ENCODE measurements around the gene PRKD1.

The PRKD1 gene

DNA sequence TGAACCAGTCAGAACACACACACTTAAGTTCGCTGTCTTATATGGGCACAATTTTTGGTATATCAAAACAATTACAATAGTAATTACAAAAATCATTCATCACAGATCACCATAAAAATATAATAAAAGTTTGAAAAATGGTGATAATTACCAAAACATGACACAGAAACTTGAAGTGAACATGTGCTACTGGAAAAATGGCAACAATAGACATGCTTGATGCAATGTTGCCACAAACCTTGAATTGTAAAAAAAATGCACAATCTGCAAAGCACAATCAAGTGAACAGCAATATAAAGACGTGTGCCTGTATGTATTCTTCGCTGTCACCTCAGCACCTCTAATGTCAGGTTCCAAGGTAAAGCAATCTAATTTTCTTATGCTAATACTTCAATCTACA lies 117.6 kb downstream of the PRKD1 start:
- no peak overlapping the region for H3K27ac Mint-ChIP-seq
- no peaks in the 10 kb centered on the region for H3K27me3 Mint-ChIP-seq
- peaks cover 19% of the 10 kb centered on the region for H3K9me3 Mint-ChIP-seq
- intact Hi-C loops (cut with micrococcal nuclease), result no loop called here
- no peaks in the 10 kb centered on the region for H3K36me3 Mint-ChIP-seq (ENCODE audit: low read depth)
- no peak overlapping the region for H3K4me3 Mint-ChIP-seq
- no peaks in the 10 kb centered on the region for H3K4me1 Mint-ChIP-seq (ENCODE audit: low read depth)

DNA sequence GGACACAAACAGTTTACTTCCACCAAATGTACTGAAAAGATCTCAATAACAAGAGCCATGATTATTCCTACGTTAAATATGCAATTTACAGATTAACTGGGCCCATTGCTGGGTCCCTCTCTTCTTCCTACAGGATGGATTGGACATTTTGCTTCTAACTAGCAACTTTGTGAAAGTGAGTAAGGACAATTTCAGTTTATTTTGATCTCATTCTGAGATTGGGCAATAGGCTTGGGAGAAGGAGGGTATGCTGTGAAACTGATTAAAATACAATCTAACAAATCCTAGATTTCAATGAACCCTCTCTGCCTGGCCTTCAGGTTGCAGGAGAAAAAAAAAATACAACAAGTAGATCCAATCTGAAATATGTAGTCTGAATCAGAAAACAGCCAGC lies 121.5 kb downstream of the PRKD1 start:
- Mint-ChIP-seq H3K27ac (no peak overlapping the region), H3K36me3 (ENCODE audit: low read depth) (no peaks in the 10 kb centered on the region), H3K4me3 (no peak overlapping the region), H3K27me3 (no peaks in the 10 kb centered on the region), H3K4me1 (ENCODE audit: low read depth) (no peaks in the 10 kb centered on the region), H3K9me3 (peaks cover 9% of the 10 kb centered on the region)
- intact Hi-C loops (cut with micrococcal nuclease), result no loop called here

DNA sequence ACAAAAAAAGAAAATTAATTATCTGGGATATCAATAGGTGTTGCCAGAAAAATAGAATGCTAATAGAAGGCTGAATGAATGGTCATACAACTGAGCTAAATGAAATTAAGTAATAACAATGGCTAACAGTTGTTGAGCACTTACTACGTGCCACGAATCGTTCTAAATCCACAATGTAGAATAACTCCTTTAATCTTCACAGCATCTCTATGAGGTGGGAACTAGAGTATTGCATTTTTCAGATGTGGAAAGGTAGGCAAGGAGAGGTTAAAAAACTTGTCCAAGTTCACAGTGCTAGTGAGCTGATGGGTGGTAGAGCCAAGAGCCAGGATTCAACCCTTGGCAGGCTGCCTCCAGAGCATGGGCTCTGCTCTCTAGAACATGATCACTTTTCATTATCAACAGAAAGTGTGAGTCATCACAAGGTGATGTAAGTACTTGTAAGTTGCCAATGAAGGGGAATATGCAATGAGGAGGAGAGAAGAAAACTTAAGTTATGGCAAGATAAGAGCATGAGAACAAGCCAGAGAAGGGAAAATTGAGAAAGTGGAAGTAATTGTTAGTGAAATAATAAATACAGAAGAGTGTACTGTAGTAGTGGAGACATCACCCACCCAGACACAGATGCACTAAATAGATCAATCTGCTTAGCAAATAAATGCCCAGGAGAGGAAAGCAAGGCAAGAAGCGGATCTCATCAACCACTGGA lies 122.1 kb downstream of the PRKD1 start:
- Mint-ChIP-seq H3K4me1 (ENCODE audit: low read depth) (no peaks in the 10 kb centered on the region), H3K27me3 (no peaks in the 10 kb centered on the region), H3K36me3 (ENCODE audit: low read depth) (no peaks in the 10 kb centered on the region), H3K27ac (no peak overlapping the region), H3K9me3 (peaks cover 9% of the 10 kb centered on the region), H3K4me3 (no peak overlapping the region)
- intact Hi-C loops (cut with micrococcal nuclease), result no loop called here

DNA sequence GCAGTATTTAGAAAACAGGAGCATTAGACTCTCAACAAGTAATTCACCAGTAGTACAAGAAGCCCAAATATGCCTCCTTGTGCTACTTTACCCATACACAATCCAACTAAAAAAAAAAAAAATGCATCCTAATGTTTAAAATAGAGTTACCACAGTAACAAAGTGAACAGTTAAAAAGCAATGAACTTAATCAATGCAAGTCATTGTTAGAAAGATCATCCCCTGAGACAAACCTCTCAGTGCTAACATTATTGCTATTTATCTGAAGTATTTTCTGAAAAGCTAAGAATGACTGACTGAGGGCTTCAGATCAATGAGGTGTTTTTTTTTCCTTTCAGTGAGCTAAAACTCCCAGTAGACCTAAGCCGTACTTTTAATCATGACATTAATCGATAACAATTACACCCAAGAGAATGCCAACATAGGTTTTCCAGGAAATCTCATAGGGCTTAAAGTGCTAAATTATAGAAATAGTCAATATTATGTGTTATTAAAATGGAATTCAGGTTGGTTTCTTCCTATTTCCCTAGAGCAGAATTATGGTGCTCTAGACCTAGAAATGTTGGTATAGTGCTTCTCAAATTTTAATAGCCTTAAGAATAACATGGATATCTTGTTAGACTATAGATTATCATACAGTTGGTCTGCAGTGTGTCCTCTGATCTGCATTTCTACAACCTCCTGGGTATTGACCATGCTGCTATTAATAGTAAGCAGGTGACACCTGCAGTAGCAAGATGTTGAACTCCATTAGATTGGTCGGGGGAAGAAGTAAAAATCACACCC lies 123.0 kb downstream of the PRKD1 start:
- Mint-ChIP-seq H3K27ac (no peak overlapping the region), H3K36me3 (ENCODE audit: low read depth) (no peaks in the 10 kb centered on the region), H3K9me3 (peaks cover 9% of the 10 kb centered on the region), H3K4me3 (no peak overlapping the region), H3K4me1 (ENCODE audit: low read depth) (no peaks in the 10 kb centered on the region), H3K27me3 (no peaks in the 10 kb centered on the region)
- intact Hi-C loops (cut with micrococcal nuclease), result no loop called here

DNA sequence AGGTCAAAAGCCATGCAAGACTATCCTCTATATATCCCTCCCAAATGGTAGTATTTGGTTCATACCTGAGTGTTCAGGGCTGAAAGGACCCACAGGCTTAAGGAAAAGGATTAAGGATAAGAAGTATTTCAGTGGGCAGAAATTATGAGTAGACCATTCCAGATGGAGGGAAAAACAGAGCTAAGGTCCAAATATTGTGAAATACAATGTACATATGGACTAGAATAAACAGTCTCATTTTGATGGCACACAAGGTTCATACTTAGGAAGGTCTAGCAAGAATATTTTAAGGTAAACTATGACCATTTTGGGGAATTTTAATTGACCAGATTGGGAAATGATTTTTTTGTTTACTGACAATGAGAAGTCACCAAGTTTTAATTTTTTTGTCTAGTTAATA lies 124.6 kb downstream of the PRKD1 start:
- H3K4me1 Mint-ChIP-seq (ENCODE audit: low read depth), result no peaks in the 10 kb centered on the region
- intact Hi-C loops (cut with micrococcal nuclease), result no loop called here

DNA sequence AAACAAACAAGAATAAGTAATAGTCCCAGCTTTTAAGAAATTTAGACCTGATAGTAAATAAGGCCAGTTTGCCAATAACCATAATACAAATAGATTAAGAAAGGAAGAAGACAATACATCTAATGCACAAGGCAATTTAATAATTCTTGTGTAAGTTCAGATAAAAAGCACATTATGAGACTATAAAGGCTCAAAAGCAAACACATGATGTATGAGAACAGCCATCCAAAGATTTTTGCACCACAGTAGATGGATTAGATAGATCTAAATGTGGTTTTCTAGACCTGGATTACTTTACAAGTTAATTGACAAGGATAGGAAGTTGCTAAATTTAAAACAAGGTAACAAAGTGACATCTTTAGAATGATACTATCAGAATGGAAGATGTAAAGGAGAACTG lies 125.4 kb downstream of the PRKD1 start:
- H3K27ac Mint-ChIP-seq, result no peak overlapping the region
- H3K27me3 Mint-ChIP-seq, result no peaks in the 10 kb centered on the region
- peaks cover 9% of the 10 kb centered on the region for H3K9me3 Mint-ChIP-seq
- no peaks in the 10 kb centered on the region for H3K36me3 Mint-ChIP-seq (ENCODE audit: low read depth)
- H3K4me1 Mint-ChIP-seq (ENCODE audit: low read depth), result no peaks in the 10 kb centered on the region
- intact Hi-C loops (cut with micrococcal nuclease), result no loop called here
- H3K4me3 Mint-ChIP-seq, result no peak overlapping the region

More for the DNA sequence above, 124.6 kb downstream of the PRKD1 start:
- Mint-ChIP-seq H3K27me3 (no peaks in the 10 kb centered on the region), H3K27ac (no peak overlapping the region), H3K36me3 (ENCODE audit: low read depth) (no peaks in the 10 kb centered on the region), H3K9me3 (peaks cover 9% of the 10 kb centered on the region), H3K4me3 (no peak overlapping the region)

DNA sequence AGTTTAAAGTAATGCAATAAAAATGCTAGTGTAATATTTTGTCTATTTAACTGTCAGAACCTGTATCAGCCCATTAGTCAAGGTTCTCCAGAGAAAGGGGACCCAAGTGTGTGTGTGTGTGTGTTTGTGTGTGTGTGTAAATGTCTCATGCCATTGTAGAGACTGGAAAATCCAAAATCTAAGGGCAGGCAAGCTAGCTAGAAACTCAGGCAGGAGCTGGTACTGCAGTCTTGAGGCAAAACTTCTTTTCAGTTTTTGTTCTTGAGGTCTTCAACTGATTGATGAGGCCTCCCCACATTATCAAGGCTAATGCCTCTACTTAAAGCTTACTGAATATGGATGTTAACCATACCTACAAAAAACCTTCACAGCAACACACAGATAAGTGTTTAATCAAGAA lies 126.7 kb downstream of the PRKD1 start:
- Mint-ChIP-seq H3K27ac (no peak overlapping the region), H3K4me1 (ENCODE audit: low read depth) (no peaks in the 10 kb centered on the region), H3K27me3 (no peaks in the 10 kb centered on the region), H3K36me3 (ENCODE audit: low read depth) (no peaks in the 10 kb centered on the region), H3K4me3 (no peak overlapping the region), H3K9me3 (peaks cover 15% of the 10 kb centered on the region)
- intact Hi-C loops (cut with micrococcal nuclease), result no loop called here

DNA sequence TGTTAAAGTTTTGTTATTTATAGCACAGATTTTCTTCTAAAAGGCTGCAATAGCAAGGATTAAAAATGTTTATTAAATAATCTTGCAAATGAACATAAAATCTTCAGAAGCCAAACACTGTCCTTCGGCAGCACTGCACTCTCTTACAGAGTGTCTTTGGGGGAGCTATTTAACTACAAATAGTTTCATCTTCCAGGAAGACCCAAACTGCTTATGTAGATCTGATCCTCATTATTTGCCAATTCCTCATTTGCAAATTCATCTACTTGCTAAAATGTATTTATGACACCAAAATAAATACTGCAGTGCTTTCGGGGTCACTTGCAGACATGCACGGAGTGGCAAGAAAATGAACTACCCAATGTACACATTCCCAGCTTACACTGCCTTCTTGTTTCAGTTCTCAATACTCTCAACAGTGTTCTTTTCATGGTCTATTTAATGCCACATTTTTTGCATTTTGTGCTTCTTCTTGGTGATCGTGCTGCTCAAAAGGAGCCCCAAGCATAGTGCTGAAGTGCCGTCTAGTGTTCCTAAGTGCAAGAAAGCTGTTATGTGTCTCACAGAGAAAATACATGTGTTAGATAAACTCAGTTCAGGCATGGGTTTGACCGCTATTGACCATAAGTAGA lies 128.1 kb downstream of the PRKD1 start:
- Mint-ChIP-seq H3K4me1 (ENCODE audit: low read depth) (no peaks in the 10 kb centered on the region), H3K27ac (no peak overlapping the region), H3K9me3 (peaks cover 8% of the 10 kb centered on the region), H3K4me3 (no peak overlapping the region), H3K27me3 (no peaks in the 10 kb centered on the region), H3K36me3 (ENCODE audit: low read depth) (no peaks in the 10 kb centered on the region)
- intact Hi-C loops (cut with micrococcal nuclease), result no loop called here

DNA sequence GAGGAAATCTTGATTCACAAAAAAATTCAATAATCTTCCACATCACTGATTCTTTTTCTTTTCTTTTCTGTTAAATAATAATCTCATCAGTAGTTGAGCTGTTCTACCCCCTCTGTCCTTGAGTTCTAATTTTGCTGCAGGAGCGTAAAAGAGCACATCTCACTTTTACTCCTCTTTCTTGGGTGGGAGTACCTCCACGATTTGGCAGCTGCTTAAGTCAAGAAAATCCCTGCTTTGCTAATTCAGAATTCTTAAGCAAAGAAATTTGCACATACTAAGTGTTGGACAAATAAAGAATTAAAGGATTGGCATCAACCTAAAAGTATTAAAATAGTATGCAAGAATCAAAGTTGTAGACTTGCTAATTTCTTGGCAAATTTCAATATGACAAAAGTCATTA lies 128.8 kb downstream of the PRKD1 start:
- H3K4me3 Mint-ChIP-seq, result no peak overlapping the region
- H3K4me1 Mint-ChIP-seq (ENCODE audit: low read depth), result no peaks in the 10 kb centered on the region
- intact Hi-C loops (cut with micrococcal nuclease), result no loop called here
- peaks cover 8% of the 10 kb centered on the region for H3K9me3 Mint-ChIP-seq
- H3K27me3 Mint-ChIP-seq, result no peaks in the 10 kb centered on the region
- H3K36me3 Mint-ChIP-seq (ENCODE audit: low read depth), result no peaks in the 10 kb centered on the region
- H3K27ac Mint-ChIP-seq, result no peak overlapping the region

DNA sequence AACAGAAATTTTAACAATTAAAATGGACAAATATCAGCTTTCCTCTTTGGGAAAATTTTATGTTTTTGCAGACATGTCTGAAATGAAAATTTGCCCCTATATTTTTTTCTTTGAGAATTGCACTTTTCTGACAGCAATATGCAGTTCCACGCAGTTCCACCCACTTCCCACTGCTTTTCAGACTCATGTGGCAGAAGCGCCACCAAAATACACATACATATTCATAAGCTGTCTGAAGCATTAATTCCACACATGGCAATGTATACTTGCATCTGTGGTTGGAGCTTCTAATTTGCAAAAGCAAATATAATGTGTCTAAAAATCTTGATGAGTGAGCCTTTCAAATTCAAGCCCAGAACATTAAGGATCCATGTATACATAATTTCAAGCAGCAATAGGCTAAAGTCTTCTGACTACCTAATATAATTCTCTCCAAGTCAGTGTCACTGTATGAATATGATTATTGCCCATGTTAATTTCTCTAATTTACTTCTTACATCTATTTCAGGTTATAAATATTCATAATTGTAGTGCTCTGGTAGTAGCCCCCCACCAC lies 129.5 kb downstream of the PRKD1 start:
- Mint-ChIP-seq H3K27ac (no peak overlapping the region), H3K36me3 (ENCODE audit: low read depth) (no peaks in the 10 kb centered on the region), H3K4me3 (no peak overlapping the region), H3K27me3 (no peaks in the 10 kb centered on the region), H3K4me1 (ENCODE audit: low read depth) (no peaks in the 10 kb centered on the region), H3K9me3 (peaks cover 8% of the 10 kb centered on the region)
- intact Hi-C loops (cut with micrococcal nuclease), result no loop called here

DNA sequence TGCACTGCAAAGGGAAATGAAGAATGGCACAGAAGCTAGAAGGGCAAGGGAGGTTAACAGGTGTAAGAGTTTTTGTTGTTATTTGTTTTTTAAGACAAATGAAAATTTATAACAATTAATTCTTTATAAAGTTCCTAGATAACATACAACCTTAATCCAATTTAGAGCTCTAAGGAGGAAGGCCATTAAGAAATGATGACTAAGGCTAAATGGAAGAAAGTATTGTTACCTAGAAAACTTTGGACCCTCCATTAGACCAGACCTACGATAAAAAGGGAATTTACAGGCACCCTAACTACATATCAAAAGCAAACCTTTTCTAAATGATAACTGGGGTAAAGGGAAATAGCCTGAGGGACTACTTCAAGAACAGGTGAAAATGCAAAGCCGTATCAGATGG lies 130.8 kb downstream of the PRKD1 start:
- H3K27ac Mint-ChIP-seq, result no peak overlapping the region
- no peaks in the 10 kb centered on the region for H3K36me3 Mint-ChIP-seq (ENCODE audit: low read depth)

DNA sequence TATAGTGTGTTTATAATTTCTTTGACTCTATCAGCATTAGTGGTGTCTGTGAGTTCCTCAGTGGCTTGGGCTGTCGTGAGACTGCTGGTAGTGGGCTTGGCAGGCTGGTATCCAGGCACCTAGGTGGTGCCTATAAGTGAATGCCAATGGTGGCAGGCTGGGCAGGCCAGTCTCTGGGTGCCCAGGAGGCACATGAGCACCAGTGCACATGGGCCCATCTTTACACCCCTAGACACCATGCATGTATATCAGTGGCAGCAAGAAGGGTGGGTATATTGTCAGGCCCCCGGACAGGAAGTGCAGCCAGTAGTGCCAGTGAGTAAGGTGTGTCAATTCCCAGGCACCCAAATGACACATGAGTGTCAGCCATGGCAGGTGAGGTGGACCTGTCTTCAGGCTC lies 138.2 kb downstream of the PRKD1 start:
- Mint-ChIP-seq H3K36me3 (ENCODE audit: low read depth) (no peaks in the 10 kb centered on the region), H3K27ac (no peak overlapping the region), H3K4me3 (no peak overlapping the region), H3K9me3 (peaks cover 39% of the 10 kb centered on the region), H3K4me1 (ENCODE audit: low read depth) (no peaks in the 10 kb centered on the region), H3K27me3 (no peaks in the 10 kb centered on the region)
- intact Hi-C loops (cut with micrococcal nuclease), result no loop called here

More for the DNA sequence above, 130.8 kb downstream of the PRKD1 start:
- intact Hi-C loops (cut with micrococcal nuclease), result no loop called here
- Mint-ChIP-seq H3K27me3 (no peaks in the 10 kb centered on the region), H3K9me3 (peaks cover 8% of the 10 kb centered on the region), H3K4me3 (no peak overlapping the region), H3K4me1 (ENCODE audit: low read depth) (no peaks in the 10 kb centered on the region)

DNA sequence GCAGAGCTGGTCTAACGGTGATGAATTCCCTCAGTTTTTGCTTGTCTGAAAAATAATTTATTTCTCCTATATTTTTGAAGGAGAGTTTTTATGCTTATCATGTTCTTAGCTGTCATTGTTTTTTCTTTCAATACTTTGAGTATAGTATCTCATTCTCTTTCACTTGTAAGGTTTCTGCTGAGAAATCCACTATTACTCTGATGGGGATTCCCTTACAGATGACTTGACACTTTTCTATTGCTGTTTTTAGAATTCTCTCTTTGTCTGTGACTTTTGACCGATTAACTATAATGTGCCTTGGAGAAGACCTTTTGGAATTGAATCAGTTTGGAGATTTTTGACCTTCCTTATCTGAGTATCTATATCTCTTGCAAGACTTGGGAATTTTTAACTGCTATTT lies 139.6 kb downstream of the PRKD1 start:
- Mint-ChIP-seq H3K27me3 (no peaks in the 10 kb centered on the region), H3K27ac (no peak overlapping the region), H3K4me1 (ENCODE audit: low read depth) (no peaks in the 10 kb centered on the region), H3K9me3 (peaks cover 39% of the 10 kb centered on the region), H3K36me3 (ENCODE audit: low read depth) (no peaks in the 10 kb centered on the region), H3K4me3 (no peak overlapping the region)
- intact Hi-C loops (cut with micrococcal nuclease), result no loop called here

DNA sequence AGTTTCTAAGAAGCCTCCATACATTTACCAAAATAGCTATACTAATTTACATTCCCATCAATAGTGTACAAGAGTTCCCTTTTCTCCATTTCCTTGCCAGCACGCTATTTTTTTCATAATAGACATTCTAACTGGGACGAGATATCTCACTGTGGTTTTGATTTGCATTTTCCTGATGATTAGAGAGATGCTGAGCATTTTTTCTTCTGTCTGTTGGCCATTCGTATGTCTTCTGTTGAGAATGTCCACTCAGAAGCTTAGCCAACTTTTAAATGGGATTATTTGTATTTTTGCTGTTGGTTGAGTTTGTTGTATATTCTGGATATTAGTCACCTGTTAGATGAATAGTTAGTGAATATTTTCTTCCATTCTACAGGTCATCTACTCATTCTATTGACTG lies 144.1 kb downstream of the PRKD1 start:
- Mint-ChIP-seq H3K4me3 (no peak overlapping the region), H3K4me1 (ENCODE audit: low read depth) (no peaks in the 10 kb centered on the region), H3K36me3 (ENCODE audit: low read depth) (no peaks in the 10 kb centered on the region), H3K9me3 (peaks cover 36% of the 10 kb centered on the region), H3K27ac (no peak overlapping the region), H3K27me3 (no peaks in the 10 kb centered on the region)
- intact Hi-C loops (cut with micrococcal nuclease), result no loop called here

Measured in dendritic cell treated with granulocyte-macrophage colony-stimulating factor and Interleukin-4, amounts not matched to agents 40 ng/mL and 50 ng/mL, for 4 days (primary cell).